Heart left ventricle (tissue), 13 donors: Measurements from ENCODE around the gene DOCK8.

Experiments used
- POLR2A ChIP-seq, 2 donors: fragments of 450-650 bp; IDR thresholded peaks; one replicate each; pipeline ENCODE4 v1.6.1; 2017; ENCODE audit warnings: antibody characterized with exemption in 2 of 2, mild to moderate bottlenecking in 2 of 2, moderate library complexity in 2 of 2
- TF ChIP-seq, protein P1 (sequence below), 12 donors: fragments of 200-600 bp; sonication (generic) in 4 of 12; IDR thresholded peaks; one replicate each; pipeline versions ENCODE4 v1.5.0 to v1.8.0; 2018 to 2022; ENCODE audit warnings: antibody characterized with exemption in 12 of 12, mild to moderate bottlenecking in 5 of 12
- donor health status: ischemic (EF 13 %, LVEDD 7.1; RV severe dilation, severe dysfunction).
- donor health status: DM: no; HTN: yes; CAD: no.
- donor health status: DM: no; HTN: no; CAD: no.
- donor health status: ischemic (EF 25% LVEDD 6.9; RV normal size, moderate dysfunction).
- donor health status: ischemic (EF 25% LVEDD 5.7; RV mildly dilated, moderate dysfunction).
- donor health status: ischemic (EF 35%, LVEDD 5.7; RV mildly dilated, moderate dysfunction).
- donor health status: nonischemic (EF 11% LVEDD 7.7; RV severe dilation, severe dysfunction).
- donor health status: DM: yes; HTN: yes; CAD: no.
- donor health status: PGD.
- donor health status: ischemic (EF 29% LVEDD 5.4; RV normal size, mild dysfunction).
- donor health status: nonischemic (EF 23%, LVEDD 6.1; RV moderate dilation, normal function).

DNA sequence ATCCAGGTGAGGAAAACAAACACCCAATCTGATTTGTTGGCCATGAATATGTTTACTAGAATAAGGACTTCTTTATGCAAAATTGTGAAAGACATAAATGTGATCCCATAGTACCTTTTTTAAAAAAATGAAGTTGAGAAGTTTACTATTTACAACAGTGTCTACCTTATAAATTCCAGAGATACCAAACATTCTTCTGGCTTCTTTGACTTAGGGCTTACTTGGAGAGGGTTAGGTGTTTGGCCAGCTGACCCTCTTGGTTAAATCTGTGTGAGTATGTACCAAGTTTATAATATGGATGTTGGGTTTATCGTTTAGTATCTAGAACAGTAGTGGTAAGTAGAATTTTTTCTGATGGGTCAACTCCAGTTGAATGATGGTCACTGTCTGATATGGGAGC lies 212.3 kb downstream of the DOCK8 start:
- TF ChIP-seq, protein P1, sequence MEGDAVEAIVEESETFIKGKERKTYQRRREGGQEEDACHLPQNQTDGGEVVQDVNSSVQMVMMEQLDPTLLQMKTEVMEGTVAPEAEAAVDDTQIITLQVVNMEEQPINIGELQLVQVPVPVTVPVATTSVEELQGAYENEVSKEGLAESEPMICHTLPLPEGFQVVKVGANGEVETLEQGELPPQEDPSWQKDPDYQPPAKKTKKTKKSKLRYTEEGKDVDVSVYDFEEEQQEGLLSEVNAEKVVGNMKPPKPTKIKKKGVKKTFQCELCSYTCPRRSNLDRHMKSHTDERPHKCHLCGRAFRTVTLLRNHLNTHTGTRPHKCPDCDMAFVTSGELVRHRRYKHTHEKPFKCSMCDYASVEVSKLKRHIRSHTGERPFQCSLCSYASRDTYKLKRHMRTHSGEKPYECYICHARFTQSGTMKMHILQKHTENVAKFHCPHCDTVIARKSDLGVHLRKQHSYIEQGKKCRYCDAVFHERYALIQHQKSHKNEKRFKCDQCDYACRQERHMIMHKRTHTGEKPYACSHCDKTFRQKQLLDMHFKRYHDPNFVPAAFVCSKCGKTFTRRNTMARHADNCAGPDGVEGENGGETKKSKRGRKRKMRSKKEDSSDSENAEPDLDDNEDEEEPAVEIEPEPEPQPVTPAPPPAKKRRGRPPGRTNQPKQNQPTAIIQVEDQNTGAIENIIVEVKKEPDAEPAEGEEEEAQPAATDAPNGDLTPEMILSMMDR (IDR thresholded peaks at IDR 0.05) = no peak
- TF ChIP-seq POLR2A (IDR thresholded peaks at IDR 0.05) = no peak
